HG02610 (cell line): ENCODE measurements around the gene PACC1.
"Not testable (repeated sequence)": the region's sequence is repeated elsewhere in the genome, so short reads cannot be mapped to it uniquely, and the experiment has no call there.

Source experiments
- ATAC-seq: cut with Tn5 transposase; IDR thresholded peaks from one replicate; pipeline ENCODE4 v1.9.1; 2021; ENCODE audit warnings: mild to moderate bottlenecking, moderate library complexity; ENCODE audit not compliant: unreplicated experiment

The PACC1 gene

DNA sequence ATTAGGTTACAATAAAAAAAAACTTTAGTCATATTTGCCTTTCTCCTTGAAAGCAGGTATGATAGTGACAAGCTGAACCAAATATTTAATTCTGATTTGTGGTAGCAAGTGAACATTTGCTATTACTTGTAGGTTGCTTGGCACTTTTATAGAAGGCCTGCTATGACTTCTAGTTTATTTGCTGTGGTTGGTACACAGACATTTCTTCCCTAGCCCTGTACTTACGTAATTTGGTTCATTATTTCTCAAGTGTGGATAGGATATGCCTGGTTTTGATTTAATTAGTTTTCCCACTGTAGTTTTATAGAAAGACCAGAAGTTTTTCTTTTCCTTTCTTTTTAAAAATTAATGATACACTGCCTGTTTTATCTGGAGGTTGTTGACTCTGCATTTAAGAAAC, 73.6 kb downstream of the PACC1 start:
- ATAC-seq, result no peak

GRCh38 chr1:212329105-212329504, 85.6 kb downstream of the PACC1 start:
- ATAC-seq, result no peak

DNA sequence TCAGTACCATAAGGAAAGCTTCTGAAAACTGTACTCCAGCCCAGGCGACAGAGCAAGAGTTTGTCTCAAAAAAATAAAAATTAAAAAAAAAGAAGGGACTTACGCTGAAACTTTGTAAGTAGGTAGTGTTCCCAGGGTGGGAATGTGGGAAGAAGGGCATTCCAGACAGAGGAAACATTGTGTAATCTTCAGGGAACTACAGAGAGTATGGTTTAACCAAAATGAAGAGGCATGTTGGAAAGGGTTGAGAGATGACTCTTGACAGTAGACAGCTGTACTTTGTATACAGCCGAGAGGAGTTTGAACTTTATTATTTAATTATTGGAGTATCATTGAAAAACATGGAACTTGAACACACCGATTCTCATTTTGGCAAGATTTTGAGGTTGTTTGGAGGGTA, 86.4 kb downstream of the PACC1 start:
- no peak for ATAC-seq

DNA sequence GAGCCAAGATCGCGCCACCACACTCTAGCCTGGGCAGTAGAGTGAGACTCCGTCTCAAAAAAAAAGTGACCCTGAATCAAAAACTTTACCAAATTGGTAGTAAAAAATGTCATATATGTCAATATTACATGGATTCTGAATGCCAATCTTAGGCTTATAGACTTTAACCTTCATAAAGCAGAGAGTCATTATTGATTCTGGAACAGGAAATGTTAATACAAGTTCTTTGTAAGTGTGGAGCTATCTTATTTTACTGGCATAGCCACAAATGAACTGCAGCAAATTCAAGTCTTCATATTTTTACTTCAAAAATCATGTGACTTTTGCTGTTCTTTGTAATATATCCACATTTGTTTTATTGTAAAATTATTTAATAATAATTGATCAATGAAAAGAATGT, 88.1 kb downstream of the PACC1 start:
- ATAC-seq, result no peak

DNA sequence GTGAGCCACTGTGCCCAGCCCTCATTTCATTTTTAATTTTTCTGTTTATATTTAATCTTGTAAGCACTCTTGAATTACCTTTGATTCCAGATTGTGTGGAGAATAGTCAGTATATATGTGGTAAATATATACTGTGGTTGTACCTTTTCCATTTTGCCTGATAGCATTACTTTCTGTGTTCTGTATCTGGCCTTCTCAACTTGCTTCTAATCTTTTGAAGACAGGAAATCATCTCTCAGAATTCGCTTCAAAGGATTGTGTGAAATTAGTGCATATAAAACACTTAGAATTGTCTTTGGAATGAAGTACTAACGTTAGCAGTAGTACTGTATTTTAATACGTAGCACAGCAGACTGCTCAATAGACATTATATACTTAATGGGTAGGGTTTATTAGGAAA, 91.6 kb downstream of the PACC1 start:
- no peak for ATAC-seq

- ATAC-seq, result not testable (repeated sequence)
Observed at GRCh38 chr1:212321031-212321430, 93.7 kb downstream of the PACC1 start.

- no peak for ATAC-seq
Observed at GRCh38 chr1:212317916-212318315, 96.8 kb downstream of the PACC1 start.

GRCh38 chr1:212315907-212316306, 98.8 kb downstream of the PACC1 start:
- peak; percentile 43 for ATAC-seq

DNA sequence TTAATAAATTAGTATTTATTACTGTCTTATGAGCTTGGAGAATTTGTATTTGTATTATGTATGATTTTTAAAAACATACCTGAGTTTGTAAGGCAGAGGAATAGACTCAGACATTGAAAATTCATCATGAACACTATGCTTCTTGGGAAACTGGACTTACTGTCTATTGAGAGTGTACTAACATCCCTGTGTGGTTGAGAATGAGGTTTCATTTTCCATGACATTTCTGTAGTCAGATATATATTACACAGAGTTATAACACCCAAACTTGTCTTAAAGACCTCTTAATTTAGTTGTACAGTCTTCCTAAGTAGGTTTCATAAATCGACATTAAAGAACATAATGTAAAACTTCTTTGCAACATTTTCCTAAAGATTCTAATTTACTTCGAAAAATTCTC, 99.5 kb downstream of the PACC1 start:
- no peak for ATAC-seq
